Measurements from ENCODE around the gene APOL1.

APOL1 gene

DNA sequence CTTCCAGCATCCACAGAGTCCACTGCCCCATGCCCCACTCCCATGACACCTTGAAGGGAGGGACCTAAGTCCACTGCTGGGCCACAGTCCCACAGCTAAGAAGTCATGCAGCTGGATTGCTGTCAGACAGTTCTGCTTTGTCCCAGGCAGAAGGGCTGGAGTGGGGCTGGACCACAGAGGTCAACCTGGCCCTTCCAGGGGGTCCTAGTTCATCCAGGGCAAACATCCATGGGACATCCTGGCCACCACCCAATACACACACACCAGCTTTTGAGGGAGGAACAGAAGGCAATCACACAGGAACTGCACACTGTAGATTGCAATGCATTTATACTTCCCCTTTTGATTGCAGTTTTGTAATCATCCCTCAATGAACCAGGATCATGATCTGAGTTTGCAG, 40.0 kb upstream of the APOL1 start:
- H3K9me3 ChIP-seq (ENCODE audit: control insufficient read depth, insufficient read depth, low read length), result no peaks in the 10 kb centered on the region
- no peaks in the 10 kb centered on the region for H3K27me3 ChIP-seq (ENCODE audit: control insufficient read depth, insufficient read depth, low read length)
- H3K4me1 ChIP-seq (ENCODE audit: control insufficient read depth, insufficient read depth, low read length), result no peaks in the 10 kb centered on the region
- H3K9ac ChIP-seq (ENCODE audit: low read depth, low read length), result no peak overlapping the region
- no peaks in the 10 kb centered on the region for H3K36me3 ChIP-seq (ENCODE audit: control insufficient read depth, insufficient read depth, low read length)
- no peak overlapping the region for H3K4me3 ChIP-seq (ENCODE audit: low read depth, low read length)

DNA sequence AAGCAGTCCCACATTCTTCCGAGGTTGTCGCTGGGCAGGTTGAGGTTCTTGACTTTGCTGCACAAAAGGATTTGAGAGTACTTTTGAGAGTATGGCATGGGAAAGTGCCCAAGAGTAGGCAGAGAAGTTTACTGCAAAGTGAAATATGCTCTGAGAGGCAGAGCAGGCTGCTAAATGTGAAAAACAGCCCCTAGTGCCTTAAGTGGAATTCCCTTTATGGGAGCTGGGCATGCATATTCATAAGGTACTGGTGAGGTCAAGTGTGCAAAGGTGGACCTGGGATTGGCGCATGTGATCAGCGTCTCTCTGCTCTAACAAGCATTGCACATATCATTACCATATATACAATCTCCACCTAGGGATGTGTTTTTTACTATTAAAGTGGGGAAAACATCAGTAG, 39.3 kb upstream of the APOL1 start:
- H3K9me3 ChIP-seq (ENCODE audit: control insufficient read depth, insufficient read depth, low read length), result no peaks in the 10 kb centered on the region
- no peaks in the 10 kb centered on the region for H3K4me1 ChIP-seq (ENCODE audit: control insufficient read depth, insufficient read depth, low read length)
- no peaks in the 10 kb centered on the region for H3K36me3 ChIP-seq (ENCODE audit: control insufficient read depth, insufficient read depth, low read length)
- H3K9ac ChIP-seq (ENCODE audit: low read depth, low read length), result no peak overlapping the region
- no peaks in the 10 kb centered on the region for H3K27me3 ChIP-seq (ENCODE audit: control insufficient read depth, insufficient read depth, low read length)
- no peak overlapping the region for H3K4me3 ChIP-seq (ENCODE audit: low read depth, low read length)

DNA sequence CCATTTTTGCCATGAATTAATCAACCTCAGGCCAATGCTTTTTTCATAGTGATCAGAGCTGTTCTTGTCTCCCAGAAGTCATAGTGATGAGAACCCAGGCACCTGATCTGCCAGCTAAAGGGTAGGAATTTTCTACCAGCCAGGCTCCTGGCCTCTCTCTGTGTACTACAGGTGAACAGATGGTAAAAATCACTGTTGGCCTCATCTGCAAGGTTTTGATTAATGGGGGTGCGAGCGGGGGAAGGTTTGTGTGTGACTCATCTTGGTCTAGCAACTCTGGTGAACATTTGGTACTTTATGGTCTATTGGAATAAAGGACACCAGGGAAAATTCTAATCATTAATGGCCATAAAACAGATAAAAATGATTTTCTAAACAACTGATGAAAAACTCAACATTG, 37.0 kb upstream of the APOL1 start:
- Histone ChIP-seq H3K9me3 (ENCODE audit: control insufficient read depth, insufficient read depth, low read length) (no peaks in the 10 kb centered on the region), H3K9ac (ENCODE audit: low read depth, low read length) (no peak overlapping the region), H3K27me3 (ENCODE audit: control insufficient read depth, insufficient read depth, low read length) (no peaks in the 10 kb centered on the region), H3K4me3 (ENCODE audit: low read depth, low read length) (no peak overlapping the region), H3K4me1 (ENCODE audit: control insufficient read depth, insufficient read depth, low read length) (no peaks in the 10 kb centered on the region), H3K36me3 (ENCODE audit: control insufficient read depth, insufficient read depth, low read length) (no peaks in the 10 kb centered on the region)

DNA sequence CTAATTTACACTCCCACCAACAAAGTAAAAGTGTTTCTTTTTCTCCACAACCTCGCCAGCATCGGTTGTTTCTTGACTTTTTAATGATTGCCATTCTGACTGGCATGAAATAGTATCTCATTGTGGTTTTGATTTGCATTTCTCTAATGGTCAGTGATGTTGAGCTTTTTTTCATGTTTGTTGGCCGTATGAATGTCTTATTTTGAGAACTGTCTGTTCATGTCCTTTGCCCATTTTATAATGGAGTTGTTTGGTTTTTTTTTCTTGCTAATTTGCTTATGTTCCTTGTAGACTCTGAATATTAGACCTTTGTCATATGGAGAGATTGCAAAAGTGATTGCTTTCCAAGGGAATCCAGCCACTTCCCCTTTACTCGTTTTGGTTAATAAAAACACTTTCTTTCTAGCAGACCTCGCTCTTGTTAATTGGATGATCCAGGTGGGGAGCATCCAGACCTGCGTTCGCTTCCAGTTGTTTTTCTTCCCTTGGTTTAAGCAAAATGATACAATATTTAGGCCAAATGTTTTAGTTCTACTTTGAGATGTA, 34.2 kb upstream of the APOL1 start:
- Histone ChIP-seq H3K36me3 (ENCODE audit: control insufficient read depth, insufficient read depth, low read length) (no peaks in the 10 kb centered on the region), H3K4me1 (ENCODE audit: control insufficient read depth, insufficient read depth, low read length) (no peaks in the 10 kb centered on the region), H3K9ac (ENCODE audit: low read depth, low read length) (no peak overlapping the region), H3K9me3 (ENCODE audit: control insufficient read depth, insufficient read depth, low read length) (no peaks in the 10 kb centered on the region), H3K27me3 (ENCODE audit: control insufficient read depth, insufficient read depth, low read length) (no peaks in the 10 kb centered on the region), H3K4me3 (ENCODE audit: low read depth, low read length) (no peak overlapping the region)

DNA sequence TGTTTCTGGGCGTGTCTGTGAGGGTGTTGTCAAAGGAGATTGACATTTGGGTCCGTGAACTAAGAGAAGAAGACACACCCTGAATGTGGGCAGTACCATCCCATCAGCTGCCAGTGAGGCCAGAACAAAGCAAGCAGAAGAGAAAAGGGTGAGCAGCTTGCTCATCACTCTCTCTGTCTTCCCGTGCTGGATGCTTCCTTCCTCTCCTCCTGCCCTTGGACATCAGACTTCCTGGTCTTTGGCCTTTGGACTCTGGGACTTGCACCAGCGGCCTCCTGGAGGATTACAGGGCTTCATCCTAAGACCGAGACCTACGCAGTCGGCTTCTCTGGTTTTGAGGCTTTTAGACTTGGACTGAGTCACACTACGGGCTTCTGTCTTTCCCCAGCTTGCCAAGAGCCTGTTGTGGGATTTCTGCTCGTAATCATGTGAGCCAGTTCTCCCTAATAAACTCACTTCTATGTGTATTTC, 32.4 kb upstream of the APOL1 start:
- H3K4me3 ChIP-seq (ENCODE audit: low read depth, low read length), result no peak overlapping the region
- H3K36me3 ChIP-seq (ENCODE audit: control insufficient read depth, insufficient read depth, low read length), result no peaks in the 10 kb centered on the region
- no peak overlapping the region for H3K9ac ChIP-seq (ENCODE audit: low read depth, low read length)
- H3K9me3 ChIP-seq (ENCODE audit: control insufficient read depth, insufficient read depth, low read length), result no peaks in the 10 kb centered on the region
- no peaks in the 10 kb centered on the region for H3K27me3 ChIP-seq (ENCODE audit: control insufficient read depth, insufficient read depth, low read length)
- H3K4me1 ChIP-seq (ENCODE audit: control insufficient read depth, insufficient read depth, low read length), result no peaks in the 10 kb centered on the region

DNA sequence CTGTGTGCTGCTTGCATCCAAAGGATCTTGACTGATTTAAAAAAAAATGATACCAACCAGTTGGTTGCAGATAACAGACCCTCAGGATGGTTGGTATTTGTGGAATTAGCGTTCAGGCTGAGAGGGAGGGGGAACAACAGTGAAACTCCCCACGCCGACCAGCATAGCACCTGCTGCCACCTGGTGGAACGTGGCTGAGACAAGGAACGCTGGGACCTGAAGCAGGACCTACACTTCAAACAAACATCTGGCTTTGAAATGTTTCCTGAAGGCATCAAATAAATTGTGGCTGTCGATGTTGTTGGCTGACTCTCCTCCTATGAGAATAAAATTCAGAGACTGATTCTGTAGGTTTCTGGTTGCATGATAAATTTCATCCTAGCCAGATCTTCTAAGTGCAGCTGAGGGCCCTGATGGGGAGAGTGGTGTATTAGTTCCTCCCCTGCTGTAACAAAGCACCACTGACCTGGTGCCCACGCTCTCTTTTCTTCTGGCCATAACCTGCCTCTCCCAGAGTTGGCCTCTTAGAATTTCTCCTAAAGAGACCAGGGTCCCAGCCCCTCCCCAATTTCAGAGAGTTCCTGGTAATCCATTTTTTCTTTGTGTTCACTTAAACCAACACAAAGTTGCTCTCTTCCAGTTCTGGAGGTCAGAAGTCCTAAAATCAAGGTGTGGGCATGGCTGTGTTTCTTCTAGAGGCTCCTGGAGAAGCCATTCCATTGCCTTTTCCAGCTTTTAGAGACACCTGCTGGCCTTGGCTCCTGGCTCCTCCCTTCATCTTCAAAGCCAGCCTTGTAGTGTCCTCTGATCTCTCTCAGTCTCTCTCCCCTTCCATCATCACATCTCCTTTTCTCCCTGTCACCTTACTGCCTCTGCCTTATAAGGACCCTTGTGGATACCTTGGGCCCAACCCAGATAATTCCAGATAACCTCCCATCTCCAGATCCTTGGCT, 30.9 kb upstream of the APOL1 start:
- Histone ChIP-seq H3K36me3 (ENCODE audit: control insufficient read depth, insufficient read depth, low read length) (no peaks in the 10 kb centered on the region), H3K9ac (ENCODE audit: low read depth, low read length) (no peak overlapping the region), H3K9me3 (ENCODE audit: control insufficient read depth, insufficient read depth, low read length) (no peaks in the 10 kb centered on the region), H3K4me3 (ENCODE audit: low read depth, low read length) (no peak overlapping the region), H3K4me1 (ENCODE audit: control insufficient read depth, insufficient read depth, low read length) (no peaks in the 10 kb centered on the region), H3K27me3 (ENCODE audit: control insufficient read depth, insufficient read depth, low read length) (no peaks in the 10 kb centered on the region)

DNA sequence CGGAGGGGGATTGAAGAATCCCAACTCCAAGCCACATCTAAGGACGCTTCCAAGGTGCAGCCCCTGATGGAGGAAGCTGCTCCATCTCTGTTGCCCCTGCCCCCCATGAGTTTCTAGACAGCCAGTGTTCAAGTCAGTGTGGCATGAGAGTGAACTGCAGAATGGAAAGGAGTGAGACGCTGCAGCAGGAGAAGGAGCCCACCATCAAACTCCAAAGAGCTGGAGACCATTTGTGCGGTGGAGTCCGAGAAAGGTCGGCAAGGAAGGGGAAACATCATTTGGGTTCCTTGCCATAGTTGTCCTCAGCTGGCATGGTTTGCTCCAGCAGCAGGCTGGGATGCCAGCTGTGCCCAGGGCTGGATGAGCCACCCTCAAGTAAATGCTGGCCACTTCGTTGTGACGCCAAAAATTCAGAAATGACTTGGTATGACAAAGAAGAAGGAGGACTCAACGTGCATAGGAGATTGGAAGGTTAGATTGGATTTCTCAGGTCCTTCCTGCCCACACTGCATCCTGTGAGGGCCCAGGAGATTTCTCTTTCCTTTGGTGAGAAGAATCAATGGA, 30.0 kb upstream of the APOL1 start:
- H3K9me3 ChIP-seq (ENCODE audit: control insufficient read depth, insufficient read depth, low read length), result no peaks in the 10 kb centered on the region
- peaks cover 6% of the 10 kb centered on the region for H3K36me3 ChIP-seq (ENCODE audit: control insufficient read depth, insufficient read depth, low read length)
- no peak overlapping the region for H3K9ac ChIP-seq (ENCODE audit: low read depth, low read length)
- H3K4me1 ChIP-seq (ENCODE audit: control insufficient read depth, insufficient read depth, low read length), result no peaks in the 10 kb centered on the region
- H3K27me3 ChIP-seq (ENCODE audit: control insufficient read depth, insufficient read depth, low read length), result no peaks in the 10 kb centered on the region
- no peak overlapping the region for H3K4me3 ChIP-seq (ENCODE audit: low read depth, low read length)

DNA sequence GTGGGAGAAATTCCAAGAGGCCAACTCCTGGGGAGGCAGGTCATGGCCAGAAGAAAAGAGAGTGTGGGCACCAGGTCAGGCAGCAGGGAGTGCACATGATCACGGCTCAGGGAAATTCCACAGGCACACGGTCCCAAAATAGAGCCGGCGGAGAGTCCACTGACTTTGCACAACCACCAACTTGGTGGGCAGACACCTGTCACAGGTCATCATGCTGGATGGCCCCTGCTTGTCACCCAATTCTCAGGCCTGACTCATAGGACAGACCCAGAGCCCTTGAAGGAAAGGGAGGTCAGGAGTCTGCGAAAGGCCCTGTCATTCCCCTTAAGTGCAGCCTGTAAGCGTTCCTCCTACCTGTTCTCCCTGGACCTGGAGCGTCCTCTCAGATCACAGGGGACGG, 29.4 kb upstream of the APOL1 start:
- no peak overlapping the region for H3K4me3 ChIP-seq (ENCODE audit: low read depth, low read length)
- H3K27me3 ChIP-seq (ENCODE audit: control insufficient read depth, insufficient read depth, low read length), result no peaks in the 10 kb centered on the region
- peaks cover 8% of the 10 kb centered on the region for H3K36me3 ChIP-seq (ENCODE audit: control insufficient read depth, insufficient read depth, low read length)
- no peaks in the 10 kb centered on the region for H3K4me1 ChIP-seq (ENCODE audit: control insufficient read depth, insufficient read depth, low read length)
- H3K9ac ChIP-seq (ENCODE audit: low read depth, low read length), result peak overlapping the region; percentile 63
- H3K9me3 ChIP-seq (ENCODE audit: control insufficient read depth, insufficient read depth, low read length), result no peaks in the 10 kb centered on the region

DNA sequence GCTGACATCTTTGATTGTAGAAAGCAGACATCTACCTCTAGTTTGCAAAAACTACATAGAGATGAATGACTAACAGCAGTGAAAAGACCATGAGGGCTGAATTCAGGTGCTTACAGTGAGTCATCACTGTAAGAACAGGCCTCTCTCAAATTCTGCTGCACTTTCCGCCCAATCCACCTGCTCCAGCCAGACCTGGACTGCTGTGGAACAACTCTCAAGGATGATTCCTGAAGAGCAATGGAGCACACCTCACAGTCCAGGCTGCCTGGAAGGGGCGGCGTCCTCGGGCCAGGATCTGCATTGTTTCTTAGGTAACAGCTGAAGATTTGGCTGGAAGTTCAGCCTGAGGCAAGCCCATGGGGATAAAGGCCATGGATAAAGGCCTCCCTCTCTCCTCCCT, 28.7 kb upstream of the APOL1 start:
- no peak overlapping the region for H3K4me3 ChIP-seq (ENCODE audit: low read depth, low read length)
- no peaks in the 10 kb centered on the region for H3K4me1 ChIP-seq (ENCODE audit: control insufficient read depth, insufficient read depth, low read length)
- H3K9me3 ChIP-seq (ENCODE audit: control insufficient read depth, insufficient read depth, low read length), result no peaks in the 10 kb centered on the region
- H3K36me3 ChIP-seq (ENCODE audit: control insufficient read depth, insufficient read depth, low read length), result peaks cover 8% of the 10 kb centered on the region
- no peak overlapping the region for H3K9ac ChIP-seq (ENCODE audit: low read depth, low read length)
- no peaks in the 10 kb centered on the region for H3K27me3 ChIP-seq (ENCODE audit: control insufficient read depth, insufficient read depth, low read length)

DNA sequence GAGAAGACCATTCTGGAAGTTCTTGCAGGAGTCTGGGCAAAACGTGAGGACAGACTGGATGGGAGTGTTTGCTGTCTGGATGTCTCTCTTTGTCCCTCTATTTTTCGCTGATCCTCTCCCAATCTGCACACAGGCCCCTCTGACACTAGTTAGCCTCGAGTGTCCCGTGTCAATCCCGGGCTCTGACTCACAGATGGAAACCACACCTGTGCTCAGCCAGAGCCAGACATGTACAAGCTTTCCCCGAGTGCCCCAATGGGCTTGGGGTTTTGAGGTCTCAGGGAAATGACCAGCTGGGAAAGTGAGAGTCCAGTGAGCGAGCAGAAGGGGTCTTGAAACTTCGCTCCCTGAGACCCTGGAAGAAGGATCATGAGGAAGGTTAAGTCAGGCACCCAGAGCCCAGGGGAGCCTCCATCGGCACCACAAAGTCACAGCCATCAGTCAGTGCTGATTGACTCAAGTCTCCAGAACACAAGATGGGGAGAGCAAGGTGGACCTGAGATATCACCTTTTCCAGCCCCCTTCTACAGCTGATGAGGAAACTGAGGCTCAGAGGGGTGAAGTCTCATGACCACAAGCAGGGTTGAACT, 27.5 kb upstream of the APOL1 start:
- Histone ChIP-seq H3K9ac (ENCODE audit: low read depth, low read length) (no peak overlapping the region), H3K9me3 (ENCODE audit: control insufficient read depth, insufficient read depth, low read length) (no peaks in the 10 kb centered on the region), H3K4me3 (ENCODE audit: low read depth, low read length) (no peak overlapping the region), H3K36me3 (ENCODE audit: control insufficient read depth, insufficient read depth, low read length) (peaks cover 8% of the 10 kb centered on the region), H3K27me3 (ENCODE audit: control insufficient read depth, insufficient read depth, low read length) (no peaks in the 10 kb centered on the region), H3K4me1 (ENCODE audit: control insufficient read depth, insufficient read depth, low read length) (no peaks in the 10 kb centered on the region)

DNA sequence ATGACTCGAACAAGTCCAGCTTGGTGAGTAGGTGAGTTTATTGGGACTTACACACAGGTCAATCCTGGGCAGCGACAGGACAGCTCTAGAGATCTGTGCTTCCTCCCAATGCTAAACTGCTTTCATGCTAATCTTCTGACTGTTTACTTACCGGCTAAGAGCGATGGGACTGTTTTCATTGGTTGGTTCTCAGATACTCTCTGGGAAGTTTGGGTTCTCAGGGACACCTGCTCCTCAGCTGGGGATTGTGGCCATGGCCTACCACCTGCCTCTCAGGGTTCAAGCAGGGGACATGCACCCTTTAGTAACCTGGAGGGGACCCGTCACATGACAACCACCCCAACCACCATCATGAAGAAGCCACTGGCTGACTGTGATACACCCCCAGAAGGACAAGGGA, 26.7 kb upstream of the APOL1 start:
- Histone ChIP-seq H3K4me1 (ENCODE audit: control insufficient read depth, insufficient read depth, low read length) (no peaks in the 10 kb centered on the region), H3K27me3 (ENCODE audit: control insufficient read depth, insufficient read depth, low read length) (no peaks in the 10 kb centered on the region), H3K9ac (ENCODE audit: low read depth, low read length) (no peak overlapping the region), H3K4me3 (ENCODE audit: low read depth, low read length) (no peak overlapping the region), H3K36me3 (ENCODE audit: control insufficient read depth, insufficient read depth, low read length) (peaks cover 8% of the 10 kb centered on the region), H3K9me3 (ENCODE audit: control insufficient read depth, insufficient read depth, low read length) (no peaks in the 10 kb centered on the region)

Data from iPS-15b (cell line).